ENCODE results near the gene ADCYAP1R1.

DNA sequence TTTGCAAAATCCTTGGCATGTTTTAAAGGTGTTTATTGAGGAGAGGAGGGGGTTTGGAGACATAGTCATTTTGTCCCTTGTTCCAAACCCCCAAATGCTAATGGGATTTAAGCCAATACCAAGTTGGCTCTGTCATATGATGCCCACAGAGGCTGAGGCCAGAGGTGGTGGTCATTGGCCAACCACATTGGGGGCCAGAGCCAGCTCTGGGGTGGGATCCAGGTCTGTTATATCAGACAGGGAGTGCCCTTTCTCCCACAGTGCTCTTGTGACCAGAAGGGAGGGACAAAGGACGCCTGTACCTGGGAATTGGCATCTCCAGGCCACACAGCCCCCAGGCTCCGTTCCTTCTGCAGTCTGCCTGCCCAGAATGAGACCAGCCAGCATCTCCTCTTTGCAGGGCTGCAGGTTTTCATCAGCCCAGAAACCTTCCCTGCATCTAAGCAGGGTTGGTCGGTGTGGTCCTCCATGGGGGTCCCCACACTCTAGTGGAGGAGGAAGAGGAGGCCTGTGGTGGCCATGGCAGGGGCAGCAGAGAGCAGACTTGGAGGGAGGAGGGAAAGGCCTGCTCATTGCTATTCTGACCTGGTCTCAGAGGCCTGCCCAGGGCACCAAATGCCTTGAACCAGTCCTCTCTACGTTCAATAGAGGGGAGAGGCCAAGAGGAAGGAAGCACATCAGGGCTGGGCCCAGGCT, 17.9 kb downstream of the ADCYAP1R1 start:
- TF ChIP-seq CTCF (IDR thresholded peaks at IDR 0.05) (no peak), POLR2A (IDR thresholded peaks at IDR 0.05) (no peak)
